ENCODE measurements around the gene TLR4.
A peak's percentile ranks its signal among the peaks of the same experiment; 100 is the strongest.

The TLR4 gene

DNA sequence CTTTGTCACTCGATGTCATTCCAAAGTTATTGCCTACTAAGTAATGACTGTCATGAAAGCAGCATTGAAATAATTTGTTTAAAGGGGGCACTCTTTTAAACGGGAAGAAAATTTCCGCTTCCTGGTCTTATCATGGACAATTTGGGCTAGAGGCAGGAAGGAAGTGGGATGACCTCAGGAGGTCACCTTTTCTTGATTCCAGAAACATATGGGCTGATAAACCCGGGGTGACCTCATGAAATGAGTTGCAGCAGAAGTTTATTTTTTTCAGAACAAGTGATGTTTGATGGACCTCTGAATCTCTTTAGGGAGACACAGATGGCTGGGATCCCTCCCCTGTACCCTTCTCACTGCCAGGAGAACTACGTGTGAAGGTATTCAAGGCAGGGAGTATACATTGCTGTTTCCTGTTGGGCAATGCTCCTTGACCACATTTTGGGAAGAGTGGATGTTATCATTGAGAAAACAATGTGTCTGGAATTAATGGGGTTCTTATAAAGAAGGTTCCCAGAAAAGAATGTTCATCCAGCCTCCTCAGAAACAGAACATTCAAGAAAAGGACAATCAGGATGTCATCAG lies 11.3 kb downstream of the TLR4 start:
- no peak for DNase-seq

DNA sequence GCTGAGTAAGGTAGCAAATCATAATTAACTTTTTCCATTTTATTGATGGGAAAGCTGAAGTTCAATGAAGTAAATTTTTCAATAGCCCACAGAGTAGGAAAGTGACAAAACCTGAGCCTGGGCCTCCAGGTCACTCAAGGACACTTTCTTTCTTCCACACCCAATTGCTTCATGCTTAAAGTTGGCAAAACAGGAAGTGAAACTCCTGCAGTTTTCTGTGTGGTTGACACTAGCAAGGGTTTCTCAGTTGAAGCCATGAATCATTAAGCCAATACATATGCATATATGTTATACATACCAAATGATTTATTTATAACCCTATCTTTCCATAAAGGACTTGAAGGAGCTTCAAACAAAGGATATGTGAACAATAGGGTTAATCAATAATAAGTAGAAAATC lies 13.9 kb downstream of the TLR4 start:
- peak; percentile 22 for DNase-seq

DNA sequence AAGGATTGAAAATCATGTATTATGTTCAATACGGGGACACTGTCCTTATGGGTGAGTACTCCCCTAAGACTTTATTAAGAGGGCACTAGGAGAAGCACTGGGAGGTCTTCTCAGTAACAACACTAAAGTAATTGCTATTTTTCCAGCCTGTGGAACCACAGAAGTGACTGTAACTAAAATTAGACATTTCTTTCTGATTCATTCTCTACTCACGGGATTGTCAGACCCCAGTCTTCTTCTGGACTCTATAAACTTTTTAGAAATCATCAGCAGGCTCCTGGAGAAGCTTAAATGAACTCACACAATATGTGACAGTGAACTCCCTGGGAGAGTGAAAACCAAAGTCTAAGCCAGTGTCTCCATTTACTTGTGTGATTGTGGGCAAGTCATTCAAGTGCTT lies 14.5 kb downstream of the TLR4 start:
- no peak for DNase-seq

DNA sequence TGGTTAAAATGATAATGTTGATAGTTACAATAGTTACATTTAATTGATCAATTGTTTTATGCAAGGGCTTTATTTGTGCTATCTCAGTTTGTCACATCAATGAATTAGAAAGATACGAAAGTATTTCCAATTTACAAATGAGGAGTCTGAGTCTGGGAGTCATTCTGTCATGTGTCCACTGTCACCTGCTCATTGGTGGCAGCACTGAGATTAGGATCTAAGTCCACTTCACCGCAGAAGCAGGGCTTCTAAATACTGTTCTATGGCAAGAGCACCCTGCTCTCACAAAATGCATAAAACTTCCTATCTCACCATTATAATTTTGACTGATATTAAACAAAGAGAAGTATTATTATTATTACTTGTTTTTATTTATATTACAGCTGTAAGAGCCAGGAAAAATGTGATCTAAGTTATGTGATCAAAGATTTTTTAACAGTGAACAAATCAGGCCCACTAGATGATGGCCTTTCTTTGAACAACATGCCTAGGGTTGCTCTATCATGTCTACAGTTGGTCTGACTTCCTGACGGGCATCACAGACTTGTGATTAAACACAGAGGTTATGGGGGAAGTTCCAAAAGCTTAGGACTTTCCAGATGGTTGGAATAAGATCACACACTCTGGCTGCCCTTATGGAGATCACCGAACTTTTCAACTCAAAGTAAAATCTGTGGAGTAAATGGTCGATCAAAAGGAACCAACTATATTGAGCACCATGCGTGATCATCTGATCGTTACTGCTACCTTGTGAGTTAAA lies 15.1 kb downstream of the TLR4 start:
- no peak for DNase-seq

DNA sequence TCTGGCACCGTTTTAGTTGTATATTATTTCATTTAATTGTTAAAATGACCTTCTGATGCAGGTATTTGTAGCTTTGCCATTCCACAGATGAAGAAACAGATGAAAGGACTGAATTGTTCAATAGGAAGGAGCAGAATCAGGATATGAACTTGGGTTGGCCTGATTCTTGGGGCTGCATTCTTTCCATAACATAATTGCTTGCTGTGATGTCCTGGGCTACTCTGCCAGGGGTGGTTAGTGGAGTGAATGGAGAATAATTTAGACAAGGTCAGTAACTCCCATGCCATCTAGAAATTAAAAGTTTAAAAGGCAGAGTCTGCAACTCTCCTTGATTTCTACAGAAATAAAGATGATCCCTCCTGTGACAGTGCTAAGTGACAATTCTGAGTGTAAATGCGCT lies 15.9 kb downstream of the TLR4 start:
- no peak for DNase-seq

DNA sequence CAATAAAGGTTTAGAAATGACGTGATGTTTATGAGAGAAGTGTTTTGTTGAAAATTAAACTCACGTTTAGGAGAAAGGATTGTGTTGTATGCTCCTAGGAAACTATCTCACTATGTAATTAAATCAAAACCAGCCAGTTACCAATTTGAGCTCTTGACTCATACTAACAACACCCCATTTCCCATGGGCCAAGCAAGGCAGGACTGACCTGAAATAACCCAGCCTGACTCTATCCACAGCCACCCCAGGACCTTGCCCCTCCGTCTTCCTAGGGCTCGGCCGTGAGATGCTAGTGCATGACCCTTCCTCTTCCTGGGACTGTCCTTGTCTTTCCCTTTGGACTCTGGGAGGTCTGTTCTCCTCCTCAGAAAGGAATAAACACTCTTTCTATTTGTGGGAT lies 16.4 kb downstream of the TLR4 start:
- DNase-seq, result no peak

DNA sequence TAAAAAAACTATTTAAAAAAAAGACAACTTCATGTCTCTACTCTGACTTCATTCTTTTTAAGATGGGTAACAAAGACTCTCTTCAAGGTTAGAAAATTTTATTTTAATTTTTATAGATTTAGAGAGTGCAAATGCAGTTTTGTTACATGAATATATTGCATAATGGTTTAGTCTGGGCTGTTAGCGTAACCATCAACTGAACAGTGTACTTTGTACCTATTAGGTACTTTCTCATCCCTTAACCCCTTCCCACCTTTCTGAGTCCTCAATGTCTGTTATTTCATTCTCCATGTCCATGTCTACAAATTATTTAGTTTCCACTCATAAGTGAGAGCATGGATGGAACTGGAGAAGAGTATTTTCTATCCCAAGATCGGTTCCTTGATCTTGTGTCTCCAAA lies 16.8 kb downstream of the TLR4 start:
- DNase-seq, result no peak

DNA sequence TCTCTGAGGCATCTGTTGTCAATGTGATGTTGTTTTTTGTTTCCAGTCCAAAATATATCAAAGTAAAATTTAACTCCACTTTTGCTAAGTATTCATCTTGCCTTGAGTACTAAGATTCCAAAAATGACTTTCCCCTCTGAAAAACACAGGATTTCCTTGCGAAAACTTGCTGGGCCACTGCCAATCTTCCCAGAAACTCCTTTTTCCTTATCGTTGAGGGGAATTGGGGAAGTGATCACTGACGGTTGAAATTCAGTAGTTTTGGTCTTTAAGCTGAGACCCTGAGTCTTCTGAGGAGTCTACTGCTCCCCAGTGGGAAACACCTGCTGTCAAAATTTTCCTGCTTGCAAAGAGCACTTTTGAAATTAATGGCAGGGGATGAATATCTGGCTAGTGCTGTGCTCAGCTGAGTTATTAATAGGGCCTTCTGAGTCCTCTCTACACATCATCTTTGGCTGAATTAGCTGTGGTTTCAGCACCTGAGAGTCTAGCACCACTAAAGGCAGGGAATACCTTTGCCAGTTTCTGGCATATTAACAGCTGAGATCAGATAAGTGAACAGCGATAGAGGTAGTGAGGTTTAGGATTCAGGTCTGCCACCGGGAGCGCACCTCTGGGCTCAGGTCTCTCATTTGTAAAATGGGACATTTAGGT lies 18.0 kb downstream of the TLR4 start:
- DNase-seq, result no peak

DNA sequence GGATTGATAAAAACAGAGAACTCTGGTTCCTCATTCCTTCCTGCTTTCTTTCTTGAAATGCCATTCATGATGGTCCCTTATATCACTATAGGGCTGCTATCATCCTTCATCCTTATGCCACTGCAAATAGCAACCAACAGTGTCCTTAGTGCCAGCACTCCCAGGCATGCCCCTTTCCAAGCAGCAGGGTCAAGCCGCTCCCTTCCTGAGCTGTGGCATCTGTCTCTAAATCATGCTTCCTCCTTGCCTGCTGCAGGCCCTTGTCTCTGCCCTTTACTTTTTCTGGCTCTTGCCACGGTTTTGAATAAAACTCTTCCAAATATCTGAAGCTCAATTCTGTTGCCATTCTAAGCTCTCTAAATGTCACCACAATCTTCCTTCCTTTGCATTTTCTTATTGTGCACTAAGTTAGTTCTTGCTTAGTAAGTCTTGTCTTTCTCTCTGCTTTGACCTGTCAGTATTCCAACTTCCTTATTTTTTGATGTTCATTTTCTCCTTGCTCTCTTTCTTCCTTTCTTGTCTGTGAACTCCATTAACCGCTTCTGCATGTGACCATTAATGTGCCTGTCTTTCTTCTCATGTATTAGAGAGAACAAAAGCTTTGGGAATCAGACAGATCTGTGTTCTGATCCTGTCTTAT lies 19.9 kb downstream of the TLR4 start:
- no peak for DNase-seq

DNA sequence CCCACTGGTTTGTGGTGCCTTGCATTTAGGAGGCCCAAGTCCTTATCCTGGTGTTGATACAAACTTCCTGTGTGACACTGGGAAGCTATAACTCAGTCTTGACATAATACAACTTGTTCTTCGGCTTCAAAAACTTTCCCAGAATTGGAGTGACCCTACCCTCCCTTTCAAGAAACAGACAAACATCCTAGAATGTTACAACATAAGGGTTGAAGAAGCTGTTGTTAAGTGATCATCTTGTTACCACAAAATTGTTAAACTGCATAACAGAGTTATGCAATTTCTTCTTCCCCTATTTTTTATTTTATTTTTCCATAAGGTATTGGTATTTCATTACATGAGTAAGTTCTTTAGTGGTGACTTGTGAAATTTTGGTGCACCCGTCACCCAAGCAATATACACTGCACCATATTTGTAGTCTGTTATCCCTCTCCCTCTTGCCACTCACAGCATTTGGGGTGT lies 21.3 kb downstream of the TLR4 start:
- no peak for DNase-seq

DNA sequence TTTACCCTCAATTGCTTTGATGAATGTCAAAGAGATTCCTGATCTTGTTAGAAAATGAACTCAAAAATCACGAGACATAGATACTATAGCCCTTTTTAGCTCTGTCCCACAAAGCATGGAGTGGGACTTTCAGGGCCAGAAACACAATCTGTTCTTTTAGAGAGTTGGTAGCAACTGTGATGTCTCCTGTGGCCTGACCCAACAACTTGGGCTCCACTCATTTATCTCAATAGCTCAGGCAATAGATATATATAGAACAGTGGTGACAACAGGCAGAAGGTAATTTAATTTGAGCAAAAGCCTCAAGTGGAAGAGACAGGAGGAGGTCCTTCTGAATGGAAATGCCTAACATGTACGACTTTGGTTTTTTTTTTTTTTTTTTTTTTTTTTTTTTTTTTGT lies 25.2 kb downstream of the TLR4 start:
- no peak for DNase-seq

DNA sequence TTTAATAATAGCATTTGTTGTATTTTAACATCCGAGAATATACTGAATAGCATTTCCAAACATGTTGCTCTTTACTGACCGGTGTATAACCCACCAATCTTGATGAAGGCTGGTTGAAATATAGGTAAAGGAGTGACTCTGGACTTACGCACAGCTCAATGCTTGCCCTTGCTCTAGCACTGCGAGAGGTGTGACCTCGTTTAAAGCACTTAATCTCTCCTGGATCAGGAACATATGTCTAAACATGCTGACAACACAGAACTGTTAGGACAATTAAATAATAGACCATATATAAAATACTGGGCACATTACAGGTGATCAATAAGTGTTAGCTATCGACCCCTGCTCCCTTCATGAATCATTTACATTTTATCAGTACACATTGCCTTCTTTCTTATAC lies 28.3 kb downstream of the TLR4 start:
- DNase-seq, result no peak

DNA sequence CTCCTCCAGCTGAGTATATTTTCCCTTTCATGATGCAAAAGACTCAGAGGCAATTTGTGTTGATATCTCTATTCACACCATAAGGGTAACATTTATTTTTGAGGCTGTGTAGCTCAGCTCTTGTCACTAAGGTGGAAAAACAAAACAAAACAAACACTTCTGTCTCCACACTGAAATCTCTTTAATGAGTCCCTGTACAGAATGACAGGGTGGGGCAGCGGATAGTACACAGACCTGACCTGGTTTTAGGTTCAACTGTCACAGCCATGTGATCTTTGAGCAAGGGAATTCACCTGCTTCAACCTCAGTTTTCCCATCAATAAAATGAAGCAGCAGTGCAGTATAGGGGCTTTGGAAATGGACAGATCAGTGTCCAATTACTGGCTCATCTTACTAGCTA lies 29.3 kb downstream of the TLR4 start:
- no peak for DNase-seq

DNA sequence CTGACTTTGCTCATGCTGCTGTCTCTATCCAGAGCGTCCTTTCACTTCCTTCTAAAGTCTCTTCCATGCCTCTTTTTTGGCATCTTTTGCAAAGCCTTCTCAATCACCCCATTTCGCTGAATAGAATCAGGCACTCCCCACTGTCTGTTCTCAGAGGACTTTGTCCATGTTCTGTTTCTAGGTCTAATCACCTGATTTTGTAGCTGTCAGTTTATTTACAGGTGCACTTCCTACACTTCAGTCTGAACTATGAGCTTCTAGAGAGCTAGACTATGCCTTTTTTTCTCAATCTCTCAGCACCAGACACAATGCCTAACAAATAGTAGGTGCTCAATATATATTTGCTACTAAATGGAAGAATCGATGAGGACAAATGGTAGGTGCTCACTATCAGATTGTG lies 29.9 kb downstream of the TLR4 start:
- no peak for DNase-seq

DNA sequence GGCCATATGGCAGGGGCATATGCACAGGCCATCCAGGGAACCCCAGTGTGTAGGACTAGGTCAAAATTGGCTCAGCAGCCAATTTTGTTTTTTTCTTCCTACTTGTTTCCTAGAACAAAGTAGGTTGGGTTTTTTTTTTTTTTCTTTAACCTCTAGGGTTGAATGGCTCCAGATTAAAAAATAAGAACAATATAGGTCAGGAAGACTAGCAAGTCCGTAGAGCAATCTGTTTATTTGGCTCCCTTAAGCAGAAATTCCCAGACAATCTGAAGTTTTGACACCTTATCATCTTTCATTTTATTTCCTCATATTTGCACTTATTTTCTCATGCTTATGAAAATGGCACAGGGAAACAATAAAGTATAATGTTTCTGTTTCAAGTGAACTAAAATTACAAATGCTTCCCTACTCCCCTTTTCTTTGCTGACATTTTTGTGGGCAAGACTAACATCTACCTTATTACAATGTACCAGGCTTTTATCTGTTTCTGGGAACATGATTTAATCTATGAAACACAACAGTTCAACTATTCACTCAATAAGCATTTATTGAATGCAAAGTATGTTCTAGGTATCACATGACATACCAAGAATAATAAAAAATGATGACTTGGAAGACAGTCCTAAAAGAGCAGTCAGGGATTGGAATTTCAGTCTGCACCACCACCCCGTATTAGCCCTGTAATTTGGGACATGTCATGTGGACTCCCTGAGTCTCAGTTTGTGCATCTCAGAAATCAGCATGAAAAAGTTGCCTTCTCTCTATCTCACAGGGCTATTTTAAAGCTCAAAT lies 30.5 kb downstream of the TLR4 start:
- DNase-seq, result no peak

DNA sequence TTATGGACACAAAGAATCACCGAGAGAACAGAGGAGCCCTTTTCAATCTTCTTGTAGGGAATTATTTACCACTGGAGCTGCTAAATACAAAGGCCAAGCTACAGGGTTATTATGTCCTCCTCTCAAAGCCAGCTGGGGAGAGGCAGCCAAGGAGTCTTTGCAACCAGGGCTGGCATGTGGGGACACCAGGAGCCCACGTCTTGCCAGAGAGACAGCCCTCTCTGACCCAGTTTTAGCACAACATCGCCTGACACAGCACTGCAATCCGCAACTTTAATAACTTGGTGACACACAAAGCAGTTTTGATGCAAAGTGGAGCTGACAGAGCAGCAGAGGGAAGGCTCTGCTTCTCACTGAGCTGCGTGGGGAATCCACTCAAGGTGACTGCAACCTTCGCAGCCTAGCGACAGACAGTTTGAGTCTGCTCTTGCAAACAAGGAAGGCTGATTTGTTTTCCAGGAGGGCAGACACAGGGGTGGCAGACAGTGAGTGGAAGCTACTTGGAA lies 33.6 kb downstream of the TLR4 start:
- DNase-seq, result no peak

DNA sequence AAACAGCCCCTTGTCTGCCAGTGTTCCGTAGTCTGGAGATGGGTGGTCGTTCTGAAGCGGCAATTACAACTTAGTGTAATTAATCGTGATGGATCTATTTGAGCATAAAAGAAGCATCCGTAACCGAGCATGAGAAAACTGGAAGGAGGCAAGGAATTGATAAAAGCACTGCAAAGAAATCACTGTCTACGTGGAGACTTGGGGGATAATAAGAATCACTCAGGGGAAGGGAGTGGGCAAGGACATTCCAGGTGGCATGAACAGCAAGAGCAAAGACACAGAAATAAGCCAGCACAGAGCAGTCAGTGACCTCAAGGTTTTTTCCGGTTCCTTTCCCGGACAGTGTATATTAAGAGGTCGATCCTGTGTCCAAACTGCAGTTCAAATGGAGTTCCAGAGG lies 35.0 kb downstream of the TLR4 start:
- DNase-seq, result no peak

DNA sequence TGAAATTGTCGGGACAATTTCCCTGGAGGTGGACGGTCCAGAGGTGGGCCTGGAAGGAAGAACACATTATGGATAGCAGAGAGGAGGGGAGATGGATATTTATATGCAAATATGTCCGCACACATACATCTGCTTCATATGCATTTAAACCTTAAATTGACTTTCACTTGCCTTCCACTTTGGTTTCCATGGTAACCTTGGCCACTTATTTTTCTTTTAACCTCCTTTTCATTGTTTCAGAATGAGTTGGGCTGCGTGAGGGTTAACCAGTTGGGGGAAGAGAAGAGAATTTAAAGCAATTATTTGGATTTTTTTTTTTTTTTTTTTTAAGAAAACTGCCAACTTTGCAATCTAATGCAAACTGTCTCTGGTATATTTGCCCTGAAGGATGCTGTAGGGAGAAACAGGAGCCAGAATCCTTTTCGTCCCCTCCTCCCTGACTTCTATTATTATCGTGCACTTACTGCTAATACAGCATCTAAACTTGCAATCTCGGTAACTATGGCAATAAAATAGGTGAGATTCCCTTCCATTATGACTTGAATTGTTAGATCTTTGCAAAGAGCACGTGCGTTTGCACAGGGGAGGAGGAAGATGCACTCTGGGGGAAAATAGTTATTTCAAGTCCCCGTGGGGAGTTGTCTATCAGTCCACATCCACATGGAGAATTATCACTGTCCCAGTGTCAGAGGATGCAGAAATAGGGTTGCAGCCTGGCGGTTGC lies 35.6 kb downstream of the TLR4 start:
- DNase-seq, result no peak

DNA sequence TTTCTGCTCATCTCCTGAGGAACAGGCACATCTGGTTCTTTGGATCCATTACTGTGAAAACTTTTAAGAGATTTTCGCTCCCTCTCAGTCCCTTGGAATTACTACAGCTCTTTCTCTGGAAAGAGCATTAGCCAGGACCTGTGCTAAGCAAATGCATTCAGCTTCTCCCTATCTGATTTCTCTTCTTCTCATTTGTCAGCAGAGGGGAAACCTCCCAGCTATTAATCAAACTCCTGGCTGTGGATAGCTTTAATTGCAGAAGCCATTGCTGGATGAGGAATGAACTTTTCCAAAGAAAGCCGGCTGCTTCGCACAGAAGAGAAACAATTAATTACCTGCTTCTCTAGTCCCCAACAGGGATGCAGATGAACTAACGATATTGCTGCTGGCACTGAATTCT lies 37.9 kb downstream of the TLR4 start:
- no peak for DNase-seq

DNA sequence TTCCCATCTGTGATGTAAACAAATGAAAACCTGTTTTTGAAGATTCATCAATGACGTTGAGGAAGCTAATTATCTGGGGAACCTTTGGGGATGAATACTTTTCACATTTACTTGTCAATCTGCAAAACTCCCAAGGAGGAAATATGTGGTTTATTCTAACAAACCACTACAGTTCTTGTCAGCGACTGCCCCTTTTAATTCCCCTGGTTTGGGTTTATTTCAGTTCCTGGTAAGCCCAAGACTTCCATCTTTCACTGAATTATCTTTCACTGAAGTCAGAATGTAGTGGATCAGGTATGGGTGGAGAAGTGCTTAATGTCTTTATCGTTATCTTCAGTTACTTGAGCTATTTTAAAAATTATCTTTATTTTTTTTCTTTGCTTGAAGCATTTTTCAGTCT lies 40.2 kb downstream of the TLR4 start:
- no peak for DNase-seq

DNA sequence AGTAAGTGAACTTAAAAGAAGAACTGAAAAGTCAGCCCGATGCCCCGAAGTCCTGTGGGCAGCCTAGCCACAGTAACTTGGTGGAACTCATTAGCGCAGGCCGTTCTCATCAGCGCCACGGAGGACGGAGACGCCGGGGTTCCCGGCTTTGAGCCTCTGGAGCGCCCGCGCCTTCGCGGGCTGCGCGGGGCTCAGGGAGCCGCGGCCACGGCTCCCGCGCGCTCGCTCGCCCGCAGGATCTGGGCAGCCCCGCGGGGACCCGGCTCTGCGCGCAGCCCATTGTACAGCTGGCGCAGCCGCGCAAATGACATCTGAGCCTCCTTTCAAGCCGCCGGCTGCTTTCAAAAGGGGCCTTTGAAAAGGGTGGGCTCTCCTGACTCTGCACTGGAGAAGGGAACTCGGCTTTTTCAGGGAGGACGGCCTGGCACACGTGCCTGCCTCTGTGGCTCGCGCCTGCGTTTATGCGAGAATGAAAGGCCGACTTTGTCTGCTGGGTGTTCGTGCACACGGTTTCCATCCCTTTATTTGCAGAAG lies 40.7 kb downstream of the TLR4 start:
- no peak for DNase-seq

DNA sequence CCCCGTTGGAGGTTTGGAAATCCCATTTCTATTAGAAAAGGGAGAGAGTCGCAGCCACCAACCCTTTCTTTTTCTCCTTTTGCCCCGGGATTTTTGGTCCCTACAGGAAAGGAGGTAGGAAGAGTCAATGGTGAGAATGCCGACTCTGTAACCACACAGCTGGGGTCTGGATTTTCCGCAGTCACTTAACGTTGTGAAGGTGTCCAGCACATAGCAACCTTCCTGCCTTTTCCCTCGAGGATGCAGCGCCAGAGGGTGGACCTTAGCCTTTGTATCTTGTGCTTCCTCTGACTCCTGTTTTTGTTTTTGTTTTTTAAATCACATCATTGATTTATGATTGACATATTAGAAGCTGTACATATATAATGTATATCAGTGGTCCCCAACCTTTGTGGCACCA lies 41.4 kb downstream of the TLR4 start:
- no peak for DNase-seq
